HG03432 (cell line): Measurements from ENCODE around the gene SYT1.
"Not testable (repeated sequence)": the region's sequence is repeated elsewhere in the genome, so short reads cannot be mapped to it uniquely, and the experiment has no call there.

Experiments
- ATAC-seq: cut with Tn5 transposase; IDR thresholded peaks from one replicate; pipeline ENCODE4 v1.9.1; 2021; ENCODE audit warnings: mild to moderate bottlenecking, moderate library complexity; ENCODE audit not compliant: unreplicated experiment

The SYT1 gene

GRCh38 chr12:79424109-79424721 lies 559.6 kb downstream of the SYT1 start:
- ATAC-seq, result no peak

GRCh38 chr12:79426121-79426520 lies 561.5 kb downstream of the SYT1 start:
- no peak for ATAC-seq

GRCh38 chr12:79426744-79427143 lies 562.2 kb downstream of the SYT1 start:
- ATAC-seq, result not testable (repeated sequence)

GRCh38 chr12:79433465-79434072 lies 569.0 kb downstream of the SYT1 start:
- no peak for ATAC-seq

GRCh38 chr12:79434561-79434960 lies 570.0 kb downstream of the SYT1 start:
- ATAC-seq, result no peak

GRCh38 chr12:79435742-79436141 lies 571.2 kb downstream of the SYT1 start:
- no peak for ATAC-seq

- ATAC-seq, result no peak
Measured at GRCh38 chr12:79438480-79439174, 574.1 kb downstream of the SYT1 start.

- no peak for ATAC-seq
Measured at GRCh38 chr12:79439175-79439825, 574.7 kb downstream of the SYT1 start.

- ATAC-seq, result no peak
Measured at GRCh38 chr12:79441534-79441933, 577.0 kb downstream of the SYT1 start.

GRCh38 chr12:79442396-79442795 lies 577.8 kb downstream of the SYT1 start:
- ATAC-seq, result no peak

GRCh38 chr12:79444089-79444488 lies 579.5 kb downstream of the SYT1 start:
- no peak for ATAC-seq

GRCh38 chr12:79448816-79449215 lies 584.2 kb downstream of the SYT1 start:
- no peak for ATAC-seq

GRCh38 chr12:79451365-79451764 lies 586.8 kb downstream of the SYT1 start:
- no peak for ATAC-seq

- no peak for ATAC-seq
Measured at GRCh38 chr12:79451978-79452377, 587.4 kb downstream of the SYT1 start.

GRCh38 chr12:79452906-79453305 lies 588.3 kb downstream of the SYT1 start:
- no peak for ATAC-seq

- ATAC-seq, result no peak
Measured at GRCh38 chr12:79453820-79454219, 589.2 kb downstream of the SYT1 start.

GRCh38 chr12:79454338-79454843 lies 589.8 kb downstream of the SYT1 start:
- ATAC-seq, result no peak

- ATAC-seq, result no peak
Measured at GRCh38 chr12:79455286-79455685, 590.7 kb downstream of the SYT1 start.

GRCh38 chr12:79482323-79482722 lies 617.7 kb downstream of the SYT1 start:
- no peak for ATAC-seq

- no peak for ATAC-seq
Measured at GRCh38 chr12:79482921-79483320, 618.3 kb downstream of the SYT1 start.

- no peak for ATAC-seq
Measured at GRCh38 chr12:79486154-79486553, 621.6 kb downstream of the SYT1 start.
